NB4 (cell line): ENCODE data around the gene HSPA12A.

Experiments used
- POLR2A ChIP-seq: IDR thresholded peaks from 2 replicates; pipeline ENCODE4 v1.6.1; 2011; ENCODE audit warnings: mild to moderate bottlenecking; ENCODE audit not compliant: insufficient read length; ENCODE audit errors: extremely low read depth
- TF ChIP-seq, protein P1 (sequence below): IDR thresholded peaks from one replicate; pipeline ENCODE4 v1.5.1; 2012; ENCODE audit warnings: low read depth, low read length

DNA sequence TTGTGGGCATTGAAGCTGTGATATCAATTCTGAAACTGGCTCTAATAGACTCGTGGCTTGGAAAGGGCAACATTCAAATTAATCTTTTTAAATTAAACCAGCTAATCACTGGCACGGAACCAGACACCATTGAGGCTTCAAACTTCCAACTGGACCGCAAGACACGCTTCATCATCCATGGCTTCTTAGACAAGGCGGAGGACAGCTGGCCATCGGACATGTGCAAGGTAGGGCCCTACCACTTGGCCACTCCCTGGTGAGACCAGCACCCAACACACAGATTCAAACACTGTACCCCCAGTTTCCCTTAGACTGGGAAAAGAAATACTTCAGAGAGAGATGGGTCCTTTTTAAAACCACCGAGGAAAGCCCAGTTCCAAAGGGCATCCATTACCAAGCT lies 116.5 kb downstream of the HSPA12A start:
- TF ChIP-seq, protein P1, sequence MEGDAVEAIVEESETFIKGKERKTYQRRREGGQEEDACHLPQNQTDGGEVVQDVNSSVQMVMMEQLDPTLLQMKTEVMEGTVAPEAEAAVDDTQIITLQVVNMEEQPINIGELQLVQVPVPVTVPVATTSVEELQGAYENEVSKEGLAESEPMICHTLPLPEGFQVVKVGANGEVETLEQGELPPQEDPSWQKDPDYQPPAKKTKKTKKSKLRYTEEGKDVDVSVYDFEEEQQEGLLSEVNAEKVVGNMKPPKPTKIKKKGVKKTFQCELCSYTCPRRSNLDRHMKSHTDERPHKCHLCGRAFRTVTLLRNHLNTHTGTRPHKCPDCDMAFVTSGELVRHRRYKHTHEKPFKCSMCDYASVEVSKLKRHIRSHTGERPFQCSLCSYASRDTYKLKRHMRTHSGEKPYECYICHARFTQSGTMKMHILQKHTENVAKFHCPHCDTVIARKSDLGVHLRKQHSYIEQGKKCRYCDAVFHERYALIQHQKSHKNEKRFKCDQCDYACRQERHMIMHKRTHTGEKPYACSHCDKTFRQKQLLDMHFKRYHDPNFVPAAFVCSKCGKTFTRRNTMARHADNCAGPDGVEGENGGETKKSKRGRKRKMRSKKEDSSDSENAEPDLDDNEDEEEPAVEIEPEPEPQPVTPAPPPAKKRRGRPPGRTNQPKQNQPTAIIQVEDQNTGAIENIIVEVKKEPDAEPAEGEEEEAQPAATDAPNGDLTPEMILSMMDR: no peak
- no peak for TF ChIP-seq POLR2A
